HepG2 (cell line): ENCODE results near the gene TMEM253. TPM values are rescaled to one million over a fixed set of nuclear protein-coding genes. Genes with fewer than 3 reads are reported as not detected.

ENCODE experiments used
- ATF5 ChIP-seq: sonication (generic); formaldehyde crosslinking; IDR thresholded peaks from 2 replicates; pipeline ENCODE4 v1.4.0; 2020; ENCODE audit warnings: mild to moderate bottlenecking, low read depth, missing genetic modification reagents
- FOSL2 ChIP-seq: sonication (generic); formaldehyde crosslinking; IDR thresholded peaks from 2 replicates; pipeline ENCODE4 v1.4.0; 2020; ENCODE audit warnings: missing genetic modification reagents
- FOXJ3 ChIP-seq: sonication (generic); formaldehyde crosslinking; IDR thresholded peaks from 2 replicates; pipeline ENCODE4 v1.4.0; 2020; ENCODE audit warnings: missing genetic modification reagents, mild to moderate bottlenecking, borderline replicate concordance
- ISL2 ChIP-seq: sonication (generic); formaldehyde crosslinking; IDR thresholded peaks from 2 replicates; pipeline ENCODE4 v1.5.0; 2020; ENCODE audit warnings: missing genetic modification reagents
- NFIC ChIP-seq: IDR thresholded peaks from 2 replicates; pipeline ENCODE4 v1.6.1; 2012; ENCODE audit warnings: mild to moderate bottlenecking, low read length, inconsistent platforms
- PCBP1 ChIP-seq: fragments of 200-400 bp; formaldehyde crosslinking; IDR thresholded peaks from 2 replicates; pipeline ENCODE4 v1.6.1; 2017; ENCODE audit warnings: mild to moderate bottlenecking, low read depth, low read length, borderline replicate concordance
- POLR2G ChIP-seq: fragments of 200-400 bp; formaldehyde crosslinking; IDR thresholded peaks from 2 replicates; pipeline ENCODE4 v1.6.1; 2018; ENCODE audit warnings: mild to moderate bottlenecking, low read depth, low read length, moderate library complexity
- TBL1XR1 ChIP-seq: fragments of 150-350 bp; IDR thresholded peaks from 2 replicates; pipeline ENCODE4 v1.6.1; 2014; ENCODE audit warnings: borderline replicate concordance, low read length; ENCODE audit not compliant: partially characterized antibody
- THYN1 ChIP-seq: sonication (generic); formaldehyde crosslinking; IDR thresholded peaks from 2 replicates; pipeline ENCODE4 v1.8.1; 2023; ENCODE audit warnings: low read depth, mild to moderate bottlenecking, moderate library complexity, missing genetic modification reagents, borderline replicate concordance
- TOE1 ChIP-seq: sonication (generic); formaldehyde crosslinking; IDR thresholded peaks from 2 replicates; pipeline ENCODE4 v1.4.0; 2020; ENCODE audit warnings: mild to moderate bottlenecking, missing genetic modification reagents
- ZBTB37 ChIP-seq: sonication (generic); formaldehyde crosslinking; IDR thresholded peaks from 2 replicates; pipeline ENCODE4 v1.4.0; 2020; ENCODE audit warnings: mild to moderate bottlenecking, missing genetic modification reagents
- ZBTB8A ChIP-seq: sonication (generic); formaldehyde crosslinking; IDR thresholded peaks from 2 replicates; pipeline ENCODE4 v1.4.0; 2020; ENCODE audit warnings: mild to moderate bottlenecking, low read depth, missing genetic modification reagents, borderline replicate concordance
- ZFP36 ChIP-seq: fragments of 150-350 bp; IDR thresholded peaks from 2 replicates; pipeline ENCODE4 v1.6.1; 2018; ENCODE audit warnings: borderline replicate concordance, low read length, low read depth; ENCODE audit not compliant: partially characterized antibody
- polyA plus RNA-seq, 8 experiments: library from polyadenylated mRNA; depleted of rRNA in 3 of 8; stranded (reverse) in 7 of 8; unstranded in 1 of 8; fragments of >200 nt; fragmentation: Illumina TruSeq in 4 of 8; extraction: Trizol in 4 of 8; gene quantifications; 2 replicates each; pipeline versions ENCODE4 v1.2.1 to v1.2.3, GENCODE V29; 2011 to 2016; ENCODE audit warnings: low read depth in 4 of 8, missing spikeins in 1 of 8, mixed read lengths in 1 of 8; ENCODE audit not compliant: insufficient read depth in 1 of 8
- total RNA-seq, 5 experiments: library from RNA; depleted of rRNA; stranded (reverse); fragments of >200 nt; fragmentation: Illumina TruSeq; extraction: Trizol; gene quantifications; 2 replicates each; pipeline ENCODE4 v1.2.3, GENCODE V29; 2016; ENCODE audit warnings: low read depth in 1 of 5

TMEM253 gene
- total and polyA plus RNA-seq, 2 of the 13 experiments (the other 11 are each of a cell fraction or from before 2014, with no cell fraction given): 0.29 to 0.45 TPM

- no peak for TF ChIP-seq ATF5
- no peak for TF ChIP-seq ZBTB8A
- no peak for TF ChIP-seq FOXJ3 (CRISPR knock-in tag)
- TF ChIP-seq ISL2 (CRISPR knock-in tag): no peak
- no peak for TF ChIP-seq THYN1
- TF ChIP-seq TOE1 (CRISPR knock-in tag): no peak
- TF ChIP-seq FOSL2 (CRISPR knock-in tag): peak; percentile 25; the same call in 1 of the 2 replicates
- no peak for TF ChIP-seq ZFP36
- no peak for TF ChIP-seq TBL1XR1
- TF ChIP-seq ZBTB37 (CRISPR knock-in tag): no peak
- peak; percentile 66 for TF ChIP-seq POLR2G
- TF ChIP-seq PCBP1: no peak
- TF ChIP-seq NFIC: no peak
These were observed 2.6 kb upstream of the TMEM253 start, which contains the start of gene ZNF219 (continued) for GRCh38 chr14:21098076-21098891.
